SK-N-SH (cell line): Measurements from ENCODE around the gene TPM3. TPM values are rescaled to one million over a fixed set of nuclear protein-coding genes. Genes with fewer than 3 reads are reported as not detected.

ENCODE experiments used
- CTCF ChIA-PET: fragments of 300-600, 350-600 bp; formaldehyde crosslinking; extraction: SDS; loops from one replicate; lab custom pipeline; 2021; lab: Yijun Ruan, JAX
- POLR2A ChIA-PET: fragments of 350-600 bp; sonication (Branson Sonifier 250); formaldehyde crosslinking; extraction: SDS; loops from one replicate; lab custom pipeline; 2020; ENCODE audit warnings: antibody characterized with exemption, inconsistent platforms; lab: Yijun Ruan, JAX
- DNase-seq: peaks from one replicate; pipeline ENCODE4 v3.0.0; 2012
- H2AFZ ChIP-seq: fragments of 200-600 bp; sonication (generic); 2 replicates; pipeline ENCODE4 v1.8.1; 2016; ENCODE audit warnings: antibody characterized with exemption, mild to moderate bottlenecking, low read depth
- H3F3A ChIP-seq: fragments of 200-600 bp; sonication (generic); replicated peaks from 2 replicates; pipeline ENCODE3; 2016; ENCODE audit warnings: antibody characterized with exemption, mild to moderate bottlenecking; ENCODE audit not compliant: insufficient read depth
- H3K27ac ChIP-seq, 2 experiments: fragments of 200-500 bp in 1 of 2; fragments of 200-600 bp in 1 of 2; sonication (Bioruptor generic) in 1 of 2; sonication (generic), shearing (Covaris generic) in 1 of 2; 2 replicates each; pipeline versions ENCODE4 v1.5.1 to v1.6.1; 2014 to 2016; ENCODE audit warnings: low read depth in 2 of 2, inconsistent platforms in 1 of 2, low read length in 1 of 2, mild to moderate bottlenecking in 1 of 2, mixed read lengths in 1 of 2
- H3K27me3 ChIP-seq: fragments of 200-600 bp; sonication (generic), shearing (Covaris generic); 2 replicates; pipeline ENCODE4 v1.6.1; 2016; ENCODE audit warnings: mixed run types; ENCODE audit not compliant: insufficient read depth
- H3K36me3 ChIP-seq, 2 experiments: fragments of 200-500 bp in 1 of 2; fragments of 200-600 bp in 1 of 2; sonication (Bioruptor generic) in 1 of 2; sonication (generic) in 1 of 2; replicated peaks in 1 of 2; 2 replicates each; pipeline versions ENCODE3 to v1.5.1; 2014 to 2016; ENCODE audit warnings: low read length in 1 of 2, mild to moderate bottlenecking in 1 of 2; ENCODE audit not compliant: insufficient read depth in 2 of 2, control insufficient read depth in 1 of 2
- H3K4me1 ChIP-seq, 2 experiments: fragments of 200-500 bp in 1 of 2; fragments of 200-600 bp in 1 of 2; sonication (Bioruptor generic) in 1 of 2; sonication (generic), shearing (Covaris generic) in 1 of 2; 2 replicates each; pipeline versions ENCODE4 v1.5.1 to v1.6.1; 2014 to 2016; ENCODE audit warnings: low read depth in 1 of 2, low read length in 1 of 2, mixed run types in 1 of 2; ENCODE audit not compliant: insufficient read depth in 2 of 2, control insufficient read depth in 1 of 2
- H3K4me2 ChIP-seq: fragments of 200-600 bp; sonication (generic), shearing (Covaris generic); 2 replicates; pipeline ENCODE4 v1.6.1; 2017; ENCODE audit warnings: mixed run types
- H3K4me3 ChIP-seq, 2 experiments: fragments of 200-500 bp in 1 of 2; fragments of 200-600 bp in 1 of 2; sonication (Bioruptor generic) in 1 of 2; sonication (generic), shearing (Covaris generic) in 1 of 2; 2 replicates each; pipeline versions ENCODE4 v1.5.1 to v1.8.1; 2014 to 2016; ENCODE audit warnings: low read depth in 2 of 2, inconsistent platforms in 1 of 2, low read length in 1 of 2, mild to moderate bottlenecking in 1 of 2, mixed read lengths in 1 of 2, moderate library complexity in 1 of 2
- H3K79me2 ChIP-seq: fragments of 200-600 bp; sonication (generic); 2 replicates; pipeline ENCODE4 v1.8.1; 2017; ENCODE audit warnings: mild to moderate bottlenecking; ENCODE audit not compliant: insufficient read depth
- H3K9ac ChIP-seq: fragments of 200-600 bp; sonication (generic); 2 replicates; pipeline ENCODE4 v1.6.1; 2017; ENCODE audit warnings: mixed run types
- H3K9me2 ChIP-seq: fragments of 200-600 bp; sonication (generic); 2 replicates; pipeline ENCODE4 v1.6.1; 2017; ENCODE audit warnings: mixed run types
- H3K9me3 ChIP-seq: fragments of 200-600 bp; sonication (generic); 2 replicates; pipeline ENCODE4 v1.6.1; 2017; ENCODE audit warnings: mixed run types, mild to moderate bottlenecking, moderate library complexity
- H4K20me1 ChIP-seq: fragments of 200-600 bp; sonication (generic); 2 replicates; pipeline ENCODE4 v1.6.1; 2017; ENCODE audit warnings: mild to moderate bottlenecking, mixed run types; ENCODE audit not compliant: insufficient read depth
- CTCF ChIP-seq: fragments of 200-600 bp; sonication (generic); IDR thresholded peaks from 2 replicates; pipeline ENCODE4 v1.6.1; 2017; ENCODE audit warnings: antibody characterized with exemption, mild to moderate bottlenecking, moderate library complexity
- IRF3 ChIP-seq: fragments of 150-350 bp; IDR thresholded peaks from 2 replicates; pipeline ENCODE4 v1.6.1; 2016; ENCODE audit warnings: mild to moderate bottlenecking, low read depth, low read length
- JUND ChIP-seq: IDR thresholded peaks from 2 replicates; pipeline ENCODE4 v1.4.0; 2012
- MAX ChIP-seq: IDR thresholded peaks from 2 replicates; pipeline ENCODE4 v1.4.0; 2012; ENCODE audit warnings: low read depth
- NFIC ChIP-seq: IDR thresholded peaks from 2 replicates; pipeline ENCODE4 v1.4.0; 2012; ENCODE audit warnings: borderline replicate concordance
- PBX3 ChIP-seq: IDR thresholded peaks from 2 replicates; pipeline ENCODE4; 2012
- POLR2AphosphoS5 ChIP-seq: IDR thresholded peaks from 2 replicates; pipeline ENCODE4 v1.6.1; 2012; ENCODE audit warnings: low read depth, low read length
- TAF1 ChIP-seq: IDR thresholded peaks from 2 replicates; pipeline ENCODE4 v1.6.1; 2012; ENCODE audit warnings: low read depth, mild to moderate bottlenecking, low read length, moderate library complexity, borderline replicate concordance
- WGBS: methylation state at CpG from one replicate; pipeline ENCODE4 v1.1.6; 2017; ENCODE audit warnings: low lambda C conversion rate; 5-methylcytosine and 5-hydroxymethylcytosine counted together
- polyA plus RNA-seq, 3 experiments: library from polyadenylated mRNA; depleted of rRNA; stranded (reverse); fragments of >200 nt; gene quantifications; 2 replicates each; pipeline ENCODE4 v1.2.3, GENCODE V29; 2012

Gene TPM3
- polyA plus RNA-seq, 1 of the 3 experiments (the other 2 are of a cell fraction) = 324 TPM

GRCh38 chr1:154183046-154183915 lies 8.6 kb downstream of the TPM3 start (continued):
- 0 out of 2 replicates have a peak, but pooled peaks have one; percentile 24 for TF ChIP-seq PBX3
- no peak for TF ChIP-seq JUND
- TF ChIP-seq NFIC = no peak
- peak; percentile 87 for TF ChIP-seq POLR2AphosphoS5
- no peak for TF ChIP-seq IRF3

DNA sequence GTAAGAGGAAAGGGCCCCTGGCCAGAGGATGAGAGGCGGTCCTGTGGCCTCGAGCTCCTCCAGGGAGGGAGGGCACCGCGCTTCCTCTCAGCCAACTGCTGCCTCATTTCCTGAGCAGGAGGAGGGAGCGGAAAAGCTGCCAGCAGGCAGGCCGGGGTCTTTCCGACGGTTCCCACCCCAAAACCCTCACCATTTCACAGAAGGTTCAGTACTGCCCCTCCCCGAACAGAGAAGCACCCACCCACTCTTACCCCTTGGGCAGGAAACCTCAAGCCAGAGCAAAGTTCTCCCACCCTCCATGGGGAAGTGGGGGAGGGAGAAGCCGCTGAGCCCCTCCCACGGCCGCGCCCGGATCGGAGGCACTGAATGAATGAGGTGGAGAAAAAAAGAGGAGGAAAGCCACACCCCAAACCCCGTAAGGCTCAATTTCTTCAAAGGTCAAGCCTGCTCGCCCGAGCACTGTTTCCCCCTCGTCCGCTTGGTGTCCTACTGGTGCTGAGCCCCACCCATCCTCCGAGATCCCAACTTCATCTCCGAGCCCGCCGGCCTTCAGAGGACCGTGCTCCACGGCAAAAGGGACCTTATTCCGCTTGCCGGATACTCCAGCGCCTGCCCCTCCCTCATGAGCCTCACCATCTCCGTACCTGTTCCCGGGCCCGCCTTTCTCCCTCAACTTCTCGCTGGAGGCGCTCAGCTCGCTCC lies 9.4 kb downstream of the TPM3 start:
- CTCF ChIA-PET = interaction anchor here (1.2 to 2.1 kb wide), 2 partner anchors 17 to 19 kb away, joined by 4 to 9 read pairs; no protein-coding TSS in a partner anchor
- H3F3A ChIP-seq = peaks cover 18% of the 10 kb centered on the region
- H3K9me2 ChIP-seq = no peaks in the 10 kb centered on the region
- POLR2A ChIA-PET = interaction anchor here (0.5 to 1.2 kb wide), 3 partner anchors 11 to 192 kb away, joined by 4 to 6 read pairs (median 5); partner anchors contain the start of gene RPS27
- DNase-seq = peak; percentile 59
- H3K4me1 ChIP-seq = peaks cover 28 to 43% of the 10 kb centered on the region in 2 experiments; a peak in 3 of 4 replicates
- H3K79me2 ChIP-seq = peaks cover 56% of the 10 kb centered on the region
- WGBS = under 1% methylated on average over 34 of the region's 35 CpGs
- H4K20me1 ChIP-seq = peaks cover 47% of the 10 kb centered on the region
- peak overlapping the region; percentile 92 to 98 for H3K4me3 ChIP-seq
- TF ChIP-seq MAX (peak; percentile 77), POLR2AphosphoS5 (no peak), CTCF (peak; percentile 10; the same call in 1 of the 2 replicates), TAF1 (0 out of 2 replicates have a peak, but pooled peaks have one; percentile 14)
- H3K9me3 ChIP-seq = no peaks in the 10 kb centered on the region
- no peaks in the 10 kb centered on the region for H3K27me3 ChIP-seq
- peak overlapping the region; percentile 90 for H3K4me2 ChIP-seq
- no peak overlapping the region for H2AFZ ChIP-seq
- H3K36me3 ChIP-seq = peaks cover 16 to 19% of the 10 kb centered on the region in 2 experiments
- peak overlapping the region; percentile 86 to 93 for H3K27ac ChIP-seq
- H3K9ac ChIP-seq = peak overlapping the region; percentile 90
